Keratinocyte (primary cell): Measurements from ENCODE around the gene CAMK2G.

ENCODE experiments used
- CTCF ChIP-seq, 3 experiments: IDR thresholded peaks in 1 of 3; conservative IDR thresholded peaks in 1 of 3; optimal IDR thresholded peaks in 1 of 3; 2 replicates in 2 of 3; 3 replicates in 1 of 3; pipeline versions ENCODE3 to v1.5.1; 2011; ENCODE audit warnings: low read length in 3 of 3, mild to moderate bottlenecking in 3 of 3, moderate library complexity in 2 of 3, control low read depth in 1 of 3, inconsistent platforms in 1 of 3; ENCODE audit not compliant: insufficient read depth in 2 of 3; ENCODE audit errors: extremely low read depth in 1 of 3
- EZH2 ChIP-seq: IDR thresholded peaks from one replicate; pipeline ENCODE4 v1.6.1; 2012; ENCODE audit warnings: inconsistent platforms, mild to moderate bottlenecking, low read length, moderate library complexity

GRCh38 chr10:73858750-73859427, 15.5 kb downstream of the CAMK2G start:
- TF ChIP-seq EZH2 = no peak
- no peak for TF ChIP-seq CTCF (optimal IDR thresholded peaks at IDR 0.05 in 1 of 3, IDR thresholded peaks at IDR 0.05 in 1 of 3, conservative IDR thresholded peaks at IDR 0.05 in 1 of 3; ENCODE audit: extremely low read depth in 1 of 3, insufficient read depth in 2 of 3, low read length in 3 of 3)
